ENCODE results near the gene ANXA2.

GRCh38 chr15:60413231-60413824 lies 15.5 kb upstream of the ANXA2 start:
- TF ChIP-seq TAF1 (IDR thresholded peaks at IDR 0.05; ENCODE audit: borderline replicate concordance, low read depth, low read length): no peak
- TF ChIP-seq POLR2AphosphoS5 (IDR thresholded peaks at IDR 0.05; ENCODE audit: low read depth, low read length): no peak
- TF ChIP-seq POLR2A (IDR thresholded peaks at IDR 0.05; ENCODE audit: low read depth, low read length): no peak

Measured in GM12892 (cell line).